ENCODE results near the gene CPEB2.

The CPEB2 gene

DNA sequence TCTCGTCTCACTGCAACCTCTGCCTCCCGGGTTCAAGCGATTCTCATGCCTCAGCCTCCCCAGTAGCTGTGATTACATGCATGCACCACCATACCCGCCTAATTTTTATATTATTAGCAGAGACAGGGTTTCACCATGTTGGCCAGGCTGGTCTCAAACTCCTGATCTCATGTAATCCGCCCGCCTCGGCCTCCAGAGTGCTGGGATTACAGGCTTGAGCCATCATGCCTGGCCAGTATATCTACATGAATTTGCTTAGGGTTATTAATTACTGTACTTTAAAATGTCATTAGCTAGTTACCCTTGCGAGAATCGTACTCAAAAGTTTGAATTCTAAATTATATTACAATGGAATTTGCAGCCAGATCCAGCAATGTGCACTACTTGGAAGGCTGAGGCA lies 8.9 kb downstream of the CPEB2 start:
- no peak for DNase-seq

DNA sequence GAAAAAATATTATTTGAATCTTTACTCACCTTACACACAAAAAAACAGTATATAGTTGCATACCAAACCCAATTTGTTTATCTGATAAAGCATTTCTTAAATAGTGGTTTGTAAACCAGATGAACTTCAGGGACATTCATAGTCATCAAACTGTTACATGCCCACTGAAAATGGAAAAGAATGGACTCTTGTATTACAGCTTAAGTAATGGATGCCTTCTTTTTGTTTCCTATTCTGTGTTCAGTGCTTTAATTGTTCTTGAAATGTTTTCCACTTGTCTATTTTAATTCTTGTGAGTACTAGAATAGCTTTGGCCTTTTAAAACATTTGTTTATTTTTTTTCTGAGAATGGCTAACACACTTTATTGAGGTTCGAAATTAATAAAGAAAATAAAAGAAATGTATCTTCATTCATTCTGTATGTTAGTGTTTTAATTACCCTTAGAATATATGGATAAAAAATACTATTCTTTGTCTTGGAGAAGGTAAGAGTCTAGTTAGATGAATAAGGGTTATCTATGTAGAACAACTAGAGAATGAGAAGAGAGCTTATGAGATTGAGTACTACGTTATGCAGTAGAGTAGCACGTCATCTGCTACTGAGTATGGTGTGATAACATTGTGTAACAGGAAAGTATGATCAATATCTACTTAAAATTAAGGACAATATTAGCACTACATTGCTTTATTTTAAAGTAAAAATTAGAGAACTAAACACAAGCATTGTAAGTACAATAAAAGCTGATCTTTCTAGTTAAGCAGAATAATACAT lies 9.9 kb downstream of the CPEB2 start:
- no peak for DNase-seq

DNA sequence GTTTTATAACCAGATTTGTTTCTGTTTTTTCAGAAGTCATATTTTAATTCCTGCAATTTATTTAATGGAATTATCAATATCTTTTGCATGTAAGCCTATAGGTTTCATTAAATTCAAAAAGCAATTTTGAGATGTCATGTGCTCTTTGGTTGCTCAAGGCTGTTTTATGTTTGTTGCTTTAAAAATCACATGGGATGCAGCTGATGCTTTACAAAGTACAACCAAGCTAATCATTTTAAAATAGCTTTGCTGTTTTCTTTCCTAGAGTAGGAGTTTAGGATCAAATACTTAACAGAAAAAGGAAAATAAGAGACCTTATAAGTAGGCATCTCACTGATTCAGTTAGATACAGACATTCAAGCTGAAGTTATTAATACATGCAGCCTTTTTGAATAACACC lies 11.3 kb downstream of the CPEB2 start:
- no peak for DNase-seq

DNA sequence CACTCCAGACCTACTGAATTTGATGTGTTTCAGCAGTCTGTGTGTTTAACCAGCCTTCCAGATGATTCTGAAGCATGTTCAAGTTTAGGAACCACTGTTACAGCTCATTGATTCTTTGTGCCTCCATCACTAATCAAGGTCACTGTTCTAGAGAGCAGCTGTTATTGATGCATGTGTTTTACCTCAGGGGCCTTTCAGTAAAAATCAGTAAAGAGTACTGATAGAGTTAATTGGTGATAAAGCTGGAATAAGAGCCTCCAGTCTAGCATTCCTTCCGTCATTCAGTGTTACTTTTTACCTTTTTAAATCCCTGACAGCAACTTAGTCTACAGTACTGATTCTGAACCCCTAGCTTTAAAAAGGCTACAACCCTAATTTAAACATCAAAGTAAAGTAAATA lies 12.9 kb downstream of the CPEB2 start:
- DNase-seq = no peak

DNA sequence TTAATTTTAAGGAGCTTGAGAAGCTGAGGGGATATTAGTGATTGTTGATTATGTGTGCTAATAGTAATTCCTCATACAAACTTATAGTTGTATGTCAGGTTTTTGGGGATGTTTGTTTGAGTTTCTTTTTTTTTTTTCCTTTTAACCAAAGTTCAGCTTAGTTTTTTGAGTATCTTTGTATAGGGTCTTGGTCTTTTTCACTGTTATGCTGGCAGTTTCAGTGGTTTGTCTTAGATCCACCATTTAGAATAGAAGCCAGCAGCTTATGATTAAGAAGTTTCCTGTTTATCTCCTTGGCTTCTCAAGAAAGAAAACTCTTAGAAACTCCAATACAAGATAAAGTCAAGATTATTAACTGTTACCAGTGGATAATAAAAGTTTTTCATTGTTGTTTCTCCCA lies 16.1 kb downstream of the CPEB2 start:
- no peak for DNase-seq

DNA sequence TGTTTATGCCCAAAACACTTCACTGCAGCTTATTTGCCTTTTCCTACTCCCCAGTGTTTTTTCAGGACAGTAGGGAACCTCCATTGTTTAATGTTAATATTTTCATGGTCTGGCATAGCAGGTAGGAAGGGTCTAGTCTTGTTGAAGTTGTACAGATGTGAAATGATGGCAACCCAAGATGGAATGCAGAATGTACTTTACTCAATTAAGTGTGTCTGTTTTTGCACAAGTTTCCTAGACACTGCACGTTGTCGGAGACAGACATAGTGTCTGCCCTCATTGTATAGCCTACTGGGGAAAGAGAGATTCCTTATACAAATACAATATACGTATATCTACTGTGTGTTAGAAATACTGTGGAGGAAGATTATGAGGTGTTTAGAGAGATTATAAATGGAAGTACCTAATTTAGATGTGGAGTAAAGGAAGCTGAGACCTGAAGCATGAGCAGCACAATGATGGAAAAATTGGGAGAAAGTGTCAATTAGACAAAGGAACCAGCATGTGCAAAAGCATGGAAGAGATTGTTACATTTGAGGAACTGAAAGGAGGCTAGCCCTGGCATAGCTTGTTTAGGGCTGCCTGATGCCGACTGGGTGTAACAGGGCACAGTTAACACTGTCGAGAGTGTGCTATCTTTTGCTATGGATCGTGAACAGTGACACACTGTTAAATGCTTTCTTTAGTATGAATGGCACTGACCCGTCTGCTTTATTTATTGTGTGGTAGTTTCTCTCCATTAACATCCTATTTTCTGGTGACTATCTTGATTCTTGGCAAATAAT lies 18.4 kb downstream of the CPEB2 start:
- no peak for DNase-seq

DNA sequence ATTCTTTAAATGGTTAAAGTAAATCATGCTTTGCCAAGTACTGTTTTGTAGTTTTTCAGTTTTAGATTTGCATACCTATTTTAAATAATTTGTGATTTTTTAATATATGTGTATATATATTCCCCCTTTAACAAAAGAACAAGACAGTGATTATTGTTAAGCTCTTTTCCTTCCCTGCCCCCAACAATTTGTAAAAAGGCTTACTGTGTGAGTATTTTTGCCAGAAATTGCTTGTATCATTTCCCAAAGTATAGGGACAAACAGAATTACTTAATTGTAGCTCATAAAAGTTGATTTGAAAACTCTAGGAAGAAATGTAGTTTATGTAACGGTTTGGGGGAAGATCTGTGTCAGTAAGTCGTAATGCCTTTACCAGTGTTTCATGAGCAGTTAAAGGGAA lies 19.0 kb downstream of the CPEB2 start:
- DNase-seq = no peak

DNA sequence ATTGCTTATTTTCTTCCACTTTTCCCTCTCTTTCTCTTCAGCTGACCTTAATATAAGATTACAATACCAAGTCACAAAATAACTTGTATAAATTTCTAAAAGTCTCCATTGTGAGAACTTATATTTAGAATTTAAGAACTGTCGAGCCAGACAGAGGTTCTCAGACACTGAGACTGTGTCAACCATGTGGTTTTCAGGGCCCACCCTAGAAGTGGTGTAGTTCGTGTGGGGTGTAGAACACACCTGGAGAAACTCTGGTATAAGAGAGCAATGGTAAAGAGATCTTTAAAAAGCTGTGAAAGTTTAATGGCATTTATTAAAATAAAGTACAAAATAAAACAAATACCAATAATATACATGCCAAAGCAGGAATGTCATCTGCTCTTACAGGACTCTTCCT lies 19.7 kb downstream of the CPEB2 start:
- DNase-seq = no peak

DNA sequence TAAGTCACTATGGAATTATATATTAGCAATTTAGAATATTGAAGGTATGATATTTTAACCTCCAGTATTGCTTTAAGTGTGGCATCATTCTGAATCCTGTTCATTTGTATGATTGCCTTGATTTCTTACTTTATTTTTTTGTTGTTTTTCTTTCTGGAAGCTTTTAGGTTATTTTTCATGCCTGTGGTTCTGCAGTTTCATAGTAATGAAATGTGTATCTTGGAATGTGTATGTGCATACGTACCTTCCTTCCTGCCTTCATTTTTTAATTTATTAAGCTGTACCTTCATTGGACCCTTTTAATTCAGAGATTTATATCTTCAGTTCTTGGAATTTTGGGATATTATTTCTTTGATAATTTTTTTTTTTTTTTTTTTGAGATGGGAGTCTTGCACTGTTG lies 22.1 kb downstream of the CPEB2 start:
- no peak for DNase-seq

DNA sequence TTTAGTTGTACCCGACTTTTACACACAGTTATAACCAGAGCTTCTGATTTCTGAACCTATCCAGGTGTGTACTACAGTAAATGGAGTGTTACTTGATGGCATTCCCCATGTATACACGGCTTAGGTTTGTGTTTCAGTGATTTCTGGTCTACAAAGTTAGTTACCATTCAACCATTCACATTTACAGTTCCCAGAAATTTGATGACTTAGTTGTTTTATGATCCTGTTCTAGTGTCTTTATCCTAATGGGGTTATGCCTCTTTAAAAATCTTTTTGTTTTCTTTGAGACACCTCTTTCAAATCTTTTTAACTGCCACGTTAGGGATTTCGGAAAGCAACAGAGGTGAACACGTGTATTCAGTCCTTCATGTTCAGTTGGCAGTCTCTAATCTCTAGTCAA lies 23.4 kb downstream of the CPEB2 start:
- no peak for DNase-seq

DNA sequence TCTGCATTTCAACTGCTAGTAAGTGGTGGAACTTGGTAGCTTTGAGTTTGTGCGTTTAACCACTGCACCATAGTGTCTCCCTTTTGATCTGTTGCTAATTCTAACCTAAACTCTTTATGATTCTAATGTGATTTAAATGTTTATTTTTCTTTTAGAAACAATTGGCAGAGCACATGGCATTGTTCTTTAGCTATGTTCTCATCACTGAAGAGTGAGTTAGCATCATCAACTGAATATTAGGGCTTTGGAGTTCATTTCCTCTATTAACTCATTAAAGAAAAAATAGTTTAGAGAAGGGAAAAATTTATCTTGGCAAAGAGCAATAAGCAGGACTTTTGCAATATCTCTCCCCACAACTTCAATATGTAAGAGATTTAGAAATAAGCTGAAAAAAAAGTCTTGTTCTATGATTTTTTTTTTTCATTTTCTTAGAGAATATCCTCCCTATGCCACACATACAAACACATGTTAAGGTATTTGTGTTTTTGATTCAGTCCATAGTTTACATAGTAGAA lies 25.7 kb downstream of the CPEB2 start:
- no peak for DNase-seq

DNA sequence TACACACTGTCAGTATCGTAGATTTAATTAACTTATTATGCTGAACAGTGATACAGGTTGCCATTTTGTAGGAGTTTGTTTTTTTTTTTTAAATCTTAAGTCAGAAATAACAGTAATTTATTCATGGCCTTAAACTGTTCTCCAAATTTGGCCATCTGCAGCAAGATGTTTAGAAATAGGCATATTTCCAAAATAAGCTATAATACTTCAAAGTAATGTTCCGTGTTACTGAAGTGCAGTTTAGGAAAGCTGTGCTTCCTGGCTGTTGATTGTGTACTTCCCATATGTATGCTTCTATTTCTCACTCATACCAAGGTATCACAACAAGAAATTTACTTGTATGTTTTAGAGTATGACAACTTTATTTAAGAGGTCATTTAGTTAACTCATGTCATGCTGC lies 28.9 kb downstream of the CPEB2 start:
- no peak for DNase-seq

DNA sequence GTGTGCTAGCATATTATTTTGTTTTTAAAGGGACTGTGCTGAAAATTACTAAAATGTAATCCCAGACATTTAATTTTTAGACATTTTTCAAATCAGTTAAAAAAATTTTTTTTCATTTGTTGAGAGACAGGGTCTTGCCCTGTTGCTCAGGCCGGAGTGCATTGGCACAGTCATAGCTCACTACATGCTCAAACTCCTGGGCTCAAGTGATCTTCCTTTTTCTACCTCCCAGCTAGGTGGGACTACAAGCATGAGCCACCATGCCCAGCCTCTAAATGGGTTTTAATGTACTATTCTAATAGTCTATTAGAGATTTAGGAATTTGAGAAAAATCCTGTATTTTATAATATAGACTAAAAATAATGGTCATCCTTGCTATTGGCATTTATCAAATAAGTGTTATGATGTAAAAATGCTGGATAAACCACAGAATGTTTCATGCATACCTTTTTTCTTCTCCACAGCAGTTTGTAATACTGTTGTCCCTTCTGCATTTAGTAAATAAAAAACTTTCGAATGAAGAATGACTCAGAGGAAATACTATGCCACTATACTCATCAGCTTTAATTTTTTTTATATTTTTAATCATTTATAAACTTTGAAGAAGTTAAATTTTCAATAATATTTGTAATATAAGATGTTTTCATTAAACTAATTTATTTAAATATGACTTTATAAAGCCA lies 29.9 kb downstream of the CPEB2 start:
- no peak for DNase-seq

DNA sequence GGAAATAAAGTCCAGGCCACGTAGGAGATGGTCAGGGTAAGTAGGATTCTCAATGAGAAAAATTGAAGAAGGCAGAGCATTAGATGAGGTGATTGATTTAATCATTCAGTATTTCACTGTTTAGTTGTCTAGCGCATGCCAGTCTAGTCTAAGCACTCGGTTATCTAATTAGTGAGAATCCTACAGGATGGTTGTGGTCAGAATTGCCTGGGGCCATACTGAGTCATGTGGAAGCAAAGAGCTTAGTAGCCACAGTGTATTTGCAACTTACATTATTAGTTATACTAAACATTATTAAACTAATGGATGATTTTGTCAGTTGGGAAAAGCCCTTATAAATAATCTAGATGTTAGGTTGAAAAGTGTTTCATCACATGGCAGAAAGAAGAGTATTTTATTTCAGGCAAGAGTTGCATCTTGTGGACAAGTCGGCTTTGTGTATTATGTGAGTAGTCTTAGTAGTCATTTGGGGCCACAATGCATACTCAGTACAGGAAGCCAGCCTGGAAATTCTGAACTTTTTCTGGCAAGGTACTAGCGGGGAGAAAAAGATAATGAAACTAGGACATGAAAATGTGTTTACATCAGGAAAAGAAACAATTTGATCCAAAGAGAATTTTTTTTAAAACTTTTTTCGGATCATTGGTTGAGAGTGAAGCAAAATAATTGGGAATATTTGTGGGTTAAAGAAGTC lies 31.9 kb downstream of the CPEB2 start:
- DNase-seq = no peak

DNA sequence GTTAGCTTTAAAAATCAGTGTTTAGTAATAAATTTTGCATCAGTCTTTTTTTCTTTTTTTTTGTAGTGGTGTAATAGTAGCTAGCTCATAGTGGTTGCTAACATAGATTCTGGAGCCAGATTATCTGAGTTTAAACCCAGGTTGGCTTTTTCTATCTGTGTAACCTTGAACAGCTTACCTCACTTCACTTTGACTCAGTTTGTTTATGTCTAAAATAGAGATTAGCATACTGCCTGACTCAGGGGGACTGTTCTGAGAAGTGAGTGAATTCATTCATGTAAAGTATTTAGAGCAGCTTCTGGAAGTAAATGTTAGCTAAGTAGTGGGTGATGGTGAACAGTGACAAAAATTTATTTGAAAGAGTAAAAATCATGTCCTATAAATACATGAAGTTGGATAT lies 32.9 kb downstream of the CPEB2 start:
- no peak for DNase-seq

DNA sequence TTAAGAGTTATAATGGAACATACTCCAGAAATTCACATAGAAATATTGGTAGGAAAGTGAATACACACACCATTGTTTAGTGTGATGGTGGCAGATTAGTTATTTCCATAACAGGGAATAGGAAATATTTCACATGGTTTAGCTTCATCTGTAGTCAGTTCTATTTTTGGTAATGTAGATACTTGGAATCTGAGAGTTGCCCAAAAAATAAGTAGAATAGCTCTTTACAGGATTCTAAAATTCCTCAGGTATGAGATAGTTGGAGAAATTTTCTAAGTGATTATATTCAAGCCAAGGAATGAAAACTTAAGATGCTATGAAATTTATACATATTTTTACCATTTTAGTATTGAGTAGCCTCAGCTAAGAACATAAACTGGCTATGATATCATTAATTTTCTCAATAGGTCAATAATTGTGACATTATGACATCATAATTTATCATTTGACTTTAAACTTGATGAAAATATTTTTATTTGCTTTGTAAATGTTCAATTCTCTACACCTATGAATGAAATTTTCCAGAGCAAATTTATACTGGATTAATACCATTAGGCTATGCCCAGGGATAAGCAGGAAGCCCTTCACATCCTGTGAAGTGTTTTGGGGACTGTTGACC lies 35.8 kb downstream of the CPEB2 start:
- DNase-seq = no peak

DNA sequence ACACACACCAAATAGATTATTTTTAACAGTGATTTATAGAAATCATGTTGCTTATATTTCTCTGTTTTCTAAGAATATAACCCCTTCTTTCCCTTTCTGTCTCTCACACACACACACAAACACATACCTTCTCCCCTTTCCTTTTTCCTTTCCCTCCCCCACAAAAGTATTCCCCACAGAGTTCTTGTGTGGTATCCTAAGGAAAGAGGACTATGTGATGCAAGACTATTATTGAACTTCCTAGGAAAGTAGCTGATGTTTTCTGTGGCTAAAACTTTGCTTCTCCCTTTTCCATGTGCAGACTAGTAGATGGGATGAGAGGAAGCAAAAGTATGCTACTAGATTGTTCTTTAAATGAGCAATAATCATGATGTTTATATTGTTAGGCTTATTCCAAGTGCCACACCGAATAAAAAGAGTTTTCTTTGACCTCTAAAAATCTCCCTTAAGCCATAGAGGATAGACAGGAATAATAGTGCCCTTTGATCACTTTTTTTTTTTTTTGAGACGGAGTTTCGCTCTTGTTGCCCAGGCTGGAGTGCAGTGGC lies 38.7 kb downstream of the CPEB2 start:
- DNase-seq = no peak

DNA sequence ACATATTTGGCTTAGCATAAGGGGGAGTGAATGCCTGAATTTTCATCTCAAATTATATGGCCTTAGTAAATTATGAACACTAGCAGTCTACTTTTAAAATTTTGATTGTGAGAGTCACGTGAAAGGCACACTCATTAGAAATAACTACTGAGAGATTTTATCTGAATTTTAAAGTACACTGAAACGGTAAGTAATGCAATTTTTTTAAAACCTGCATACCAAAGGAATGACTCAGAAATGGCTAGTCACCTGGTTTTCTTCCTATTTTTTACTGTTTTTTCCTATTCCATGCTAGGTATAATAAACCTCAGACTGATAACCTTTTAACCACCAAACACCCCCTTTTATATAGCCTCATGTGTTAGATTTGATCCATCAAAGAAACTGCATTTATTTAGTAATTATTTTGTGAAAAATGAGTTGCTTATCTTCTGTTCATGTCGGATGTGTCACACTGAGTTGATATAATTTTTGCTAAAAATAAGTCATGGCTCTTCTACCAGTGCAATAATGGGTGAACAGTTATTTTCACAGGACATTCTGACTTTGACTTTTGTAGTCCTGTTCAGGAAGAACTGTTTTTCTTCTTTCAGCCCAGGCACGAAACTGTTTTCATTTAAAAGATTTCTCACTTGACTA lies 40.4 kb downstream of the CPEB2 start:
- no peak for DNase-seq

DNA sequence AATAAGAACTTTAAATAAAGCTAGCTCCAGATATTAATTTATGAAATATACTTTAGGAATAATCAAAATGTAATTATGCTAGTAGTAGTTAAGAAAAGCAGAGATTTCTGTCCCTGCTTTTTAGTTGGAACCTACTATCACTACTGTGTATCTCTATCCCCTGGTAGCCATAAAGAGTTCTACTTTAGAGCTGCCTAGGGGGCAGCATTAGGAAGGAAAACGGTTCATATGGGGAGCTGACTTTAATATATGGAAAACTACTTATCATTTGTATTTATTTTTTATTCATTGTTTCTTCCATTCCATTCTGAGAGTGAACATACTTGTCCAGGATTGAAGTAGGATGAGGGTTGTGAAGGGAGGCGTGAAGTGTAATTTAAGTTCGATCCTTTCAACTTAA lies 40.9 kb downstream of the CPEB2 start:
- DNase-seq = no peak

DNA sequence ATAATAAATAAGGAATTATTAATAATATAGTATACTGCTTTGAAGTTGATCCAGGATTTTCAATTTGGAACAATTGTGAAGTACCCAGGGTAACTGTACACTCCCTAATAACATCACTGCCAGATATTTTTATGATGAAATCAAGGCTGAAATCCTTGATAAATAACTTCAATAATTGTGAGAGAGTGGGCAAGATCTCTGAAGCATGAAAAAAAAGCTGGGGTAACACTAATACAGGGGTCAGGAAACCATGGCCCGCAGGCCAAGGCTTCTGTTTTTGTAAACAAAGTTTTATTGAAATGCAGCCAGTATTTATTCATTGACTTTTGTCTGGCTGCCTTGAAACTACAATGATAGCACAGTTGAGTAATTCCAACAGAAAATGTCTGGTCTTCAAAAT lies 41.6 kb downstream of the CPEB2 start:
- no peak for DNase-seq

DNA sequence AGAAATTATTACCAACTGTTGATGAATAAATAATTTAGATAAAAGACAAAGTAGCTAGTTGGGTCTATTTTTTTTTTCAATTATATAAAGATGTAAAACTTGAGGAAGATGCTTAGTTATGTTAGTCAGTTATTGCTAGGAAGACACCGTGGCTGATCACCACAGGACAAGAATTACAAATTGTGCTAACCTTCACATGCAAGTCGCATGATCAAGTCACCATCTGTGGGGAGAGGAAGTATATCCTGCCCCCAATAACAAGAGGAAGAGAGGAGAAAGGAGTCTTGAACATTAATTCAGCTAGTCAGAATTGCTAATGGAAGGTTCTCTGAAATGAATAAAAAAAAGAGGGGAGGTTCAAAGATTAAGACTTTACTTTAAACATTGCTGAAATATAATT lies 52.3 kb downstream of the CPEB2 start:
- DNase-seq = no peak

DNA sequence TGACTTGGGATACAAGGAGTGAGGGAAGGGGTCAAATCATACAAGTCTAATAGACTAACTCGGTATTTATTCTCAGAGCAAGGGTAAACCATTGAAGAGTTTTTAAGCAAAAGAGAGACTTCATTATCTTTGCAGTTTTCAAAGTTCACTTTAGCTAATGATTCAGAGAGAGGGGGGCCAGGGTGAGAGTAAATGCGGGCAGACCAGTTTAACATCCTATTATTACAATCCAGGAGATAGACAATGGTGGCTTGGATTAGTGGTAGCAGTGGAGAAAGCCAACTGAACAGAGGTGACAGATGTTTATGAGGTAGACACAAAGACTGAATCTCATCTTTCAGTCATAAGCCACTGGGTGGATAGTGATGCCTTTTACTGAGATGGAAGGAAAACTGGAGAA lies 57.9 kb downstream of the CPEB2 start:
- DNase-seq = no peak
